DMS153 treated with DMSO at 0.1 percent for 48 hours (cell line): ENCODE data around the gene APP.

Experiments
- DNase-seq: peaks from one replicate; lab custom pipeline; 2025; ENCODE audit not compliant: unreplicated experiment; lab: John Stamatoyannopoulos, UW

Gene APP

GRCh38 chr21:26070121-26070520 is 100.4 kb downstream of the APP start:
- no peak for DNase-seq

GRCh38 chr21:26068776-26069175 is 101.8 kb downstream of the APP start:
- no peak for DNase-seq

- DNase-seq, result no peak
Measured at GRCh38 chr21:26067836-26068594, 102.6 kb downstream of the APP start.

GRCh38 chr21:26064506-26064905 is 106.1 kb downstream of the APP start:
- DNase-seq, result no peak

DNA sequence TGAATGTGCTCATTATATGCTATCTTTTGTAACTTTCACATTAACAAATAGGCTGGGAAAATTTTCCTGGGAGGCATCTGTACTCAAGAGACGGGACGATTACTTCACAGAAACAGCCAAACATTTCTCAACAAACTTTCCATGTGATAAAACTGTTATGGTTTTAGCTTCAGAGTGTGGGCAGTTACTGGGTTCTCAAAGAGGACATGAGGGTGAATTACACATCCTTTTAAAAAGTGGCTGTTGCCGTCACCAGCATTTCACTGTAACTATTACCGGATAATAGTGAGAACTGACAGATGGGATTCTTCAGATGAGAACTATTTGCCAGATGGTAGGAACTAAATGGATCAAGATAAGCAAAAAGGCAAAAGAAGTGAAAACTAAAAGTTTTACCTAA is 109.1 kb downstream of the APP start:
- no peak for DNase-seq

DNA sequence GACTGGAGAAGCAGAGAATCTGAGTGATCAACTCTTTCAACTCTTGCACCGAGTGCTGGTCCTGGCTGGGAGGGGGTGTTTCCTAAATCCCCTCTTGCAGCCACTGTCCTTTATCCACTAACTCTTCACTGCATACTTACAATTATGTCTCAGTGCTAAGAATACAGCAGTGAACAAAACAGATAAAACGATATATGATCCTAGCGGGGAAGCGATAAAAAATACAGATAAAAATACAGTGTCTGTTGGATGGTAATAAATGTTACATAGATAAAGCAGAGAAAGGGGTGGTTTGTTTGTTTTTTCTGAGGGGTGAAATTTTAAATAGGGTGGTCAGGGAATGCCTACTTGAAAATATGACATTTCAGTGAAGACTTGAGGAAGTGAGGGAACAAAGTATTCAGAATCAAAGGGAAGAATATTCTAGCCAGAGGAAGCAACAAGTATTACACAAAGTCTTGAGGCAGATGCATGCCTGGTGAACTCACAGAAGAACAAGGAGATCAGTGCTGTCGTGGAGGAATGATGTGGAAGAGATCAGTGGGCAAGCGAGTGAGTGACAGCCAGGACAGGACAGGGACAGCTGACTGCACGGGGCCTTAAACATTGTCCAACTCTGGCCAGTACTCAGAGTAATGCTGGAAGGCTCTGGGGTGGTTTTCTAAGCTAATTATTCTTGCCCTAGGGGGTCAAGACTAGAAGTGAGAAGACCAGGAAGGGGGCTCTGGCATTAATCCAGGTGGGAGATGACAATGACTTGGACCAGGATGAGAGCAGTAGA is 110.0 kb downstream of the APP start:
- no peak for DNase-seq

DNA sequence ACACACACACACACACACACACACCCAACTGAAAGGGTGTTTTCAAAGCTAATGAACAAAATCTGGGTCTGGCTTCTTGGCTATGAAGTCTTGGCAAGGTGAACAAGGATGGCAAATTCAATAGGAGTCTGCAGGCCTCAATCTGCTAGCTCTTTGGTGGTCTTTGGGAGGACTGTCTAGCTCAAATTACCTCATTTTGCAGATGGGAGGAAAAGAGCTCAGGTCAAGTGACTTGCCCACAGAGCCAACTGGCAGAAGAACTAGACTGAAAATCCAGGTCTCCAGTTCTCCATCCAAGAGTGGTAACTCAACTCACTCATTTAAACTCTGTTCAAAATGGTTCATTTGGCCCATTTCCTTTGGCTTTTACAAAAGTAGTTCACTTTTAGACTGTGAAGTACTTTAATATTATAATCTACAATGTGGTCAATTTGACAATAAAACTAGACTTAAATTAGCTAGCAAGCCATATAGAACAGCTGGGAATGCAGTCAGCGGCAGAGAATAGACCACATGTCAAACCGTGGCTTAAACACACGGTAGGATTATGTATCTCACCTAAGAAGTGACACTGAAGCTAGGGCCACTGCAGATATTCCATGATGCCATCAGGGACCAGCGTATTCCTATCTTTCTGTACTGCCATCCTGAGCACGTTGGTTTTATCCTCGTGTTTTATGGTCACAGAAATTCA is 112.9 kb downstream of the APP start:
- no peak for DNase-seq

- DNase-seq, result no peak
Measured at GRCh38 chr21:26055841-26056264, 114.7 kb downstream of the APP start.

GRCh38 chr21:26055010-26055409 is 115.6 kb downstream of the APP start:
- no peak for DNase-seq

DNA sequence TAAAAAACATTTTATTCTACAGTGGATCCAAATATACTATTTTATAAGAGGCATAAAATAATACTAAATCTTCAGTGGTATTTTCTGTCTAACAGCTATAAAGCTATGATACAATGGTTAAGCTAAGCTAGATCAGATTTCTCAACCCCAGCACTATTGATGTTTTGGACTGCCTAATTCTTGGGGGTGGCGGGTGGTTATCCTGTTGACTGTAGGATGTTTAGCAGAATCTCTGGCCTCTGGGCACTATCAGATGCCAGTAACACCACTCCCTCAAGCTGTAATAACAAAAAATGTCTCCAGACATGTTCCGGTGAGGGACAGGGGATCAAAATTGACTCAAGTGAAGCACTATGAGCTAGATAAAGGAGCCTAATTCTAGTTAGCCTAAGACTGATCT is 118.5 kb downstream of the APP start:
- DNase-seq, result no peak

- DNase-seq, result no peak
Measured at GRCh38 chr21:26050857-26051256, 119.7 kb downstream of the APP start.

- DNase-seq, result no peak
Measured at GRCh38 chr21:26049803-26050202, 120.8 kb downstream of the APP start.

GRCh38 chr21:26047279-26047967 is 123.1 kb downstream of the APP start:
- DNase-seq, result no peak

GRCh38 chr21:26043891-26044290 is 126.7 kb downstream of the APP start:
- no peak for DNase-seq

GRCh38 chr21:26042181-26042876 is 128.2 kb downstream of the APP start:
- DNase-seq, result no peak

DNA sequence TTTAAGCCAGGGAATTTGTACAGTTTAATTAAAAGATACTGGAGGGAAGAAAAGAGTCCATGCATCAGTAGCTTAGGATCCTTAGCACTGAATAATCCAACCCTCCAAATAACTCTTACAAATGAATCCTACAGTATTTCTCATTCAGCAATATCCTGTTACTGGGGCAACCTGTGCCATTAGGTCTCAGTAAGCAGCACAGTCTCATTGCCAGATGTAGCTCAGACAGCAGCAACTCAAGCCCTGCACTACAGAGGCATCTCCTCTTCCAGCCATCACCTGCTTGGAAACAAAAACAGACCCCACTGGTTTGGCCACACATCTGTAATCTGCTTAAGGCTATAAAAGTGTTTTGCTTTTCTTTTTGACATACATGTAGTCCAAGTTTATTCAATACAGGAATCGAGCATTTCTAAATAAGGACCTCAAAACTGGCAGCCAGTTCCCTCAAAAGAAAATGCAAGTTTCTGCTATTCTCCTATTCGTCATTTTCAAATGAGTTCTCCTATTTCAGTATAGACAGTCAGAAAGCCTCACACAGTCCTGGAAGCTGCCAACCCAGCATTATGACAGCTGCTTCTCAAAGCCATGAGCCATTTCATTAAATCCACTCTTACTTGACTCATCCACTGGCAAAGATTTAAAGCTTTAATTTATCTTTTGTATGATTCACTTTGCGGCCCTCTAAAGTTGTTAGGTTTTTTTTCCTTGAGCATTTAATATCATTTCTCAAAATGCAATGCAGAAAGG is 129.0 kb downstream of the APP start:
- DNase-seq, result no peak

DNA sequence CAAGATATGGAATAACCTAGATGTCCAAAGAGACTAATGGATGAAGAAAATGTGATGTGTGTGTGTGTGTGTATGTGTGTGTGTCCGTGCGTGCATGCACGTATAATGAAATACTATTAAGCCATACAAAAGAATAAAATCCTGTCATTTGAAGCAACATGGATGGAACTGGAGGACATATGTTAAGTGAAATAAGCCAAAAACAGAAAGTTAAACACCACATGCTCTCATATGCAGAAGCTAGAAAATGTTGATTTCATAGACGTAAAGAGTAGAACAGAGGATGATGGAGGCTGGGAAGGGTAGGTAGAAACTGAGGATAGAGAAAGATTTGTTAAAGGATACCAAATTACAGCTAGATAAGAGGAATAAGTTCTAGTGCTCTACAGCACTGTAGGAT is 133.7 kb downstream of the APP start:
- DNase-seq, result no peak

DNA sequence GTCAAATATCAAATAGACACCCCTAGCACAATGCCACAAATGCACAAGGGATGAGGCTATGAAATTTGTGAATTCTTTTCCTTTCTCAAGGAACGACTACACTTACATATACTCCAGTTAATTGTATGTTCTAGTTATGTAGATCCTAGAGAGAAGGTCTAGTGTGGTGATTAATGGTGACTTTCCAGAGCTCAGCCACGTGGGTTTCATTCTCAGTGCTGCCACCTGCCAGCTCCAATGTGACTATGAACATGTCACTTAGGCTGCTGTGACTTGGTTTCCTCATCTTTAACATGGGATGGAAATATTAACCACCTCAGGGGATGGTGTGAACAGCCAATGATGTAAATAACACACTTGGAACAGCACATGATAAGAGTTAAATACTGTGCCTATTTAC is 138.3 kb downstream of the APP start:
- DNase-seq, result no peak

GRCh38 chr21:26028183-26028582 is 142.4 kb downstream of the APP start:
- no peak for DNase-seq

DNA sequence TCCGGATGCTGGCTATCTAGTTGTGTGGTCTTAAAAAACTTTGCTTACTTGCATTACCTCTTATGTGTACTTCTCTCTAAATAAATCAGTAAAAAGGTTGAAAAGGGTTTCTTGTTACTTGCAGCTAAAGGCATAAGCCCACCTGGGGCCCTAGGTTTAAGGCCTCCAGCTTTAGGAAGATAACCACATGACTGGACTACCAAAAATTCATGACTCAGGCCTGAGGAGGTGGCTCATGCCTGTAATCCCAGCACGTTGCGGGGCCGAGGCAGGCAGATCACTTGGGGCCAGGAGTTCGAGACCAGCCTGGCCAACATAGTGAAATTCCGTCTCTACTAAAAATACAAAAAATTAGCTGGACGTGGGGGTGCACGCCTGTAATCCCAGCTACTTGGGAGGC is 142.9 kb downstream of the APP start:
- no peak for DNase-seq
